GM18499 (cell line): ENCODE data around the gene PLVAP.

Experiments used
- ATAC-seq: cut with Tn5 transposase; IDR thresholded peaks from one replicate; pipeline ENCODE4 v1.9.1; 2021; ENCODE audit warnings: moderate number of reproducible peaks; ENCODE audit not compliant: insufficient read depth, unreplicated experiment

The PLVAP gene

DNA sequence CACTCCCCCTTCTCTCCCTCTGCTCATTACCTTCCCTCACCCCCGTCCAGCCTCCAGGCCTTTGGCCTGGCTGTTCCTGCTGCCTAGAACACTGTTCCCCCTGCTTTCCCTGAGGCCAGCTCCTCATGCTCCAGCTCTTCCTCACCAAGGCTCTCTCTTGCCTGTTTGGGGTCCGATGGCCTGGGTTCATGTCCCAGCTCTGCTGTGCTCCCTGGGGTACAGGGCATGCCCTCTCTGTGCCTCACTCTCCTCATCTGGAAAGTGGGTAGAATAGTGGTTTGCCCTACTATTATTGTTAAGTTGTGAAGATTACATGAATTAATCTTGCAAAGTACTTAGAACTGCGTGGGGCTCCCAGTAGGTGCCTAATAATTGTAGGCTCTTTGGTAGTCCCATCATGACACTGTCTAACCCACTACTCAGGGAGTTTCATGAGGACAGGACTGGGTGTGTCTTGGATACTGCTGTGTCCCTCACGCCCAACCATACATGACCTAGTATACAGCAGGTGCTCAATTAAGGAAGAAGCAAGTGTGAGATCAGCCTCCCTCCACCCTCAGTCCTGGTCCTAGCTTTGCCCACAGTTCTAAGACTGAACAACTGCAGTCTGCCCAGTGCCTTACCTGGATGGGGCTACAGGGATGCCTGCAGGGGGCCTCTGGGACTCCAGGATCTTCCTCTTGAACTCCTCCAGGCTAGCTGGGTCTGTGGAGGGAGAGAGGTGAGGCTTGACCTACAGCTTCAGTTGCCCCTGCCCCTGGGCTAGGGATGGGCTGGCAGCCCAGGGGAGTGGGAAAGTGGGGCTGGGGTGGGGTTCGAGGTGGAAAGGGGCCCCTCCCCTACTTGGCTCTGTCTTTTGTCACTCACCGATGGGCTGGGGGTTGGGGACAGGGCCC, 17.0 kb downstream of the PLVAP start:
- ATAC-seq = no peak

DNA sequence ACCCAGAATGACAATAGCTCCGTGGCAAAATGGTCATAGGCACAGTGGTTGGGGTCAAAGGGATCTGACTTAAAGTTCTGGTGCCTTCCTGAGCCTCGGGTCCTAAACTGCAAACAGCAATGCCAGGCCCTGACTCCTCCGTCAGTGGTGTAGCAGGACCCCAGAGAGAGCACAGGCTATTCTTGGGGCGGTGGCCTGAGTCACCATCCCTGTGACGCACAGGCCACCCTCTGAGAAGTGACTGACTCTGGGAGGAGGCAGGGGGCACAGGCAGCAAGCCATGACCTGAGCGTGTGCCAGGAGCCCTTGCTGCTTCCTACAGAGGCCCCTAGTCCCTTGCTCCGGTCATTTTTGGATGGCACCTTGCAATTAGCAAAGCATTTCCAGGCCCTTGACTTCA, 18.7 kb downstream of the PLVAP start:
- ATAC-seq = no peak

- ATAC-seq = no peak
Observed at GRCh38 chr19:17357724-17358123, 19.4 kb downstream of the PLVAP start.

DNA sequence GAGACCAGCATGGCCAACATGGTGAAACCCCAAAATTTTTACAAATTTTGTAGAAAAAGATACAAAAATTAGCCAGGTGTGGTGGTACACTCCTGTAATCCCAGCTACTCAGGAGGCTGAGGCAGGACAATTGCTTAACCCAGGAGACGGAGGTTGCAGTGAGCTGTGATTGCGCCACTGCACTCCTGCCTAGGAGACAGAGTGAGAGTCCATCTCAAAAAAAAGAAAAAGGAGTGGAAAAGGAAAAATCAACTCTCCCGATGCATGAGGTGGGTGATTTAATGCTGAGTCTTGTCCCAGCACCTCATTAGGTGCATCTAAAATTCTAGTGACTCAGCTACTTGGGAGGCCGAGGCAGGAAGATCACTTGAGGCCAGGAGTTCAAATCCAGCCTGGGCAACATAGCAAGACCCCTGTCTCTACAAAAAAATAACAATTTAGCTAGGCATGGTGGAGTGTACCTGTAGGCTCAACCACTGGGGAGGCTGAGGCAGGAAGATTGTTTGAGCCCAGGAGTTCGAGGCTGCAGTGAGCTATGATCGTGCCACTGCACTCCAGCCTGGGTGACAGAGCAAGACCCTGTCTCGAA, 20.0 kb downstream of the PLVAP start:
- no peak for ATAC-seq

- ATAC-seq = no peak
Observed at GRCh38 chr19:17353386-17353785, 23.8 kb downstream of the PLVAP start.

DNA sequence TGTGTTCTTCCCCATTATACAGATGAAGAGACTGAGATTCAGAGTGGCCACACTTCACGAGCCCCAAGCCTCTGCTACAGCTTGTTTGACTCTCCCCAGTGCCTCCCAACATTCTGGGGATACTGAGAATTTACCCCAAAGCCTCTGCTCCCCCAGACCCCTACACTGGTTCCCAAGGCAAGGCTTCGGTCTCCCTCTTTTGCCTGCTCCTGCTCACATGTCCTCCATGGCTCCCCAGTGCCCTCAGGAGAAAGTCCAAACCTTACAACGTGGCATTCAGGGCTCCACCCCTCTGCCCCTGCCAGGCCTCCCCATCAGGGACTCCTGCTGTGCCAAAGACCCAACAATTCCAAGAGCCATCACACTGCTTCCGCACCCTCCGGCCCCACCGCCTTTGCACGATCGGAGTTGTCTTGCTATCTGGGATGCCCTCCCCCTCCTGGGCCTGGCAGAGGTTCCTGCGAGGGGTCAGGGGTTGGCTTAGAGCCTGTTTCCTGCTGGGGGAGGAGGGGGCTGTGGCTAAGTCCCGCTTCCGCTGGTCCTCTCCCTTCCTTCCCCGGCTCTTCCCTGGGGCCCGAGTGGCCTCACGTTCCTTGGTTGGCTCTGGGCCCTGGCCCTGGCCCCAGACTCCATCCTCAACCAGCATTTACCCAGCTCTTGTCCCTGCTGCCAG, 24.4 kb downstream of the PLVAP start:
- no peak for ATAC-seq

DNA sequence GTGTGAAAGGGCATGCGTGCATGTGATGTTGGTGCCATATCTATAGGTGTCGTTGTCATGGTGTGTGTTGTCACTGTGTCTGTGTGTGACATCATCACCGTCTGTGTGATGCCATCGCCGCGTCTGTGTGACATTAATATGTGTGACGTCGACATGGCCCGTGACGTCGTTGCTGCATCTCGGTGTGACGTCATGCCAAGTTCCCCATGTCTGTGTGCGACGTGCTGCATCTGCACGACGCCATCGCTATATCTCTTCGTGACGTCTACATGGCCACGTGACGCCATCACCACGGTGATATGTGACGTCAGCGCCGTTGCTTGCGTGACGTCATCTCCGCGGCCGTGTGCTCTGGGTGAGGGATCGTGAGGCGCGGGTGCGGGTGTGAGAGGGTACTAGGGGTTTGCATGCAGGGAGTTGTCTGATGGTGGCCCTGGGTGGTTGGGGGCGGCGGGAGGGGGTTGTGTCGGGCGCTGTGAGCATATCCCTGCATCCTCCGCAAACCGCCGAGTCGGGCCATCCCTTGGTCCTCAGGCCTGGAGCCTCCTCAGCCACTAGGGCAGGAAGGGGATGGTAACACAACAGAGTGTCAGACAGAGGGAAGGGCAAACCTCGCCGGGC, 25.2 kb downstream of the PLVAP start:
- no peak for ATAC-seq

DNA sequence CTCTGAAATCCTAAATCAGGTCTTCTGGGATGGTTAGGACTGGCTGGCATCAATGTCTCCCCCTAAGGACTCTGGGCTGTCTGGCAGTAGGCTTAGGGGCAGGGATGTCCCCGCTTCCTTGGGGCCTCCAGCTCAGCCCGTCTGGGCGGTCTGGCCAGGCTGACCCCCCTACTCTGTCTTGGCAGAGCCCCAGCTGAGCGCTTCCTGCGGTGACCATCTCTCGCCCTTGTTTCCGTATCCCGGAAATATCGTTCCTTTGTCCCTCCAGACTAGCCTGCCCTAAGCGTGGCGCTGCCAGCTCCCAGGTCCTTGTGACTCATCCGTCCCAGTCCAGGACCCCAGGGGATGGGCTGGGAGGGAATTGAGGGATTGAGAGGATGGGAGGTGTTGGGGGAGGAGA, 28.4 kb downstream of the PLVAP start:
- no peak for ATAC-seq

GRCh38 chr19:17347877-17348276, 29.3 kb downstream of the PLVAP start:
- no peak for ATAC-seq

- no peak for ATAC-seq
Observed at GRCh38 chr19:17347361-17347760, 29.8 kb downstream of the PLVAP start.

GRCh38 chr19:17346109-17346671, 31.0 kb downstream of the PLVAP start:
- ATAC-seq = no peak

- ATAC-seq = no peak
Observed at GRCh38 chr19:17341845-17342244, 35.3 kb downstream of the PLVAP start.

GRCh38 chr19:17341386-17341785, 35.8 kb downstream of the PLVAP start:
- no peak for ATAC-seq

DNA sequence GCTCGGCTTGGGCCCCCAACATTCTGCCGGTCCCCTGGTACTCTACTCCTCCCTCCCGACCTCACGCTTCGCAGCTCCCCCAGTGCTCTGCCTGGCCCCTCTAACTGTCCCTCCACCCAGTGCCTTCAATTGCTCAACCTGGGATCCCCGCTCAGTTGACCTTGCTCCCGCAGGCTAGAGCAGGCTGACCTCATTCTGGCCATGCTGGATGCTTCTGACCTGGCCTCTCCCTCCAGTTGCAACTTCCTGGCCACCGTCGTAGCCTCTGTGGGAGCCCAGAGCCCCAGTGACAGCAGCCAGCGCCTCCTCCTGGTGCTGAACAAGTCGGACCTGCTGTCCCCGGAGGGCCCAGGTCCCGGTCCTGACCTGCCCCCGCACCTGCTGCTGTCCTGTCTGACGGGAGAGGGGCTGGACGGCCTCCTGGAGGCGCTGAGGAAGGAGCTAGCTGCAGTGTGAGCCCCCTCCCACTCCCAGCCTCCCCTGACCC, 36.2 kb downstream of the PLVAP start:
- ATAC-seq = no peak

DNA sequence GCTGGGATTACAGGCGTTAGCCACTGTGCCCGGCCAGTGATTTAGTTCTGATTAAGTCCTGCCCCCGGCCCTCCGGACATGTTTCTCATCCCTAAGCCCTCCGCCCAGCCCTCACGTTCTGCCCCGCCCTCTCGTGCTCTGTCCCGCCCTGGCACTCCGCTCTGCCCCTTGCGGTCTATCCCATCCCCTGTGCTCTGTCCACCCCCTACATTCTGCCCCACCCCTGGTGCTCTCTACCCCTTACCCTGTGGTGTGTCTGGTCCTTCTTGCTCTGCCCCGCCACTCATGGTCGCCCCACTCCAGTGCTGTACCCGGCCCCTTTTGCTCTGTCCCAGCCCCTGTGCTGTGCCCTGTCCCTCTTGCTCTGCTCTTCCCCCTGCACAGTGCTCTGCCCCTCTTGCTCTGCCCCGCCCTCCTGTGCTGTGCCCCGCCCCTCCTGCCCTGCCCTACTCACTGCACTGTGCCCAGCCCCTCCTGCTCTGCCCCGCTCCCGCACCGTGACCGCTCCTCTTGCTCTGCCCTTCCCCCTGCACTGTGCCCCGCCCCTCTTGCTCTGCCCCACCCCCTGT, 36.8 kb downstream of the PLVAP start:
- ATAC-seq = no peak

- no peak for ATAC-seq
Observed at GRCh38 chr19:17339088-17339741, 37.9 kb downstream of the PLVAP start.

GRCh38 chr19:17338433-17339078, 38.6 kb downstream of the PLVAP start:
- no peak for ATAC-seq

DNA sequence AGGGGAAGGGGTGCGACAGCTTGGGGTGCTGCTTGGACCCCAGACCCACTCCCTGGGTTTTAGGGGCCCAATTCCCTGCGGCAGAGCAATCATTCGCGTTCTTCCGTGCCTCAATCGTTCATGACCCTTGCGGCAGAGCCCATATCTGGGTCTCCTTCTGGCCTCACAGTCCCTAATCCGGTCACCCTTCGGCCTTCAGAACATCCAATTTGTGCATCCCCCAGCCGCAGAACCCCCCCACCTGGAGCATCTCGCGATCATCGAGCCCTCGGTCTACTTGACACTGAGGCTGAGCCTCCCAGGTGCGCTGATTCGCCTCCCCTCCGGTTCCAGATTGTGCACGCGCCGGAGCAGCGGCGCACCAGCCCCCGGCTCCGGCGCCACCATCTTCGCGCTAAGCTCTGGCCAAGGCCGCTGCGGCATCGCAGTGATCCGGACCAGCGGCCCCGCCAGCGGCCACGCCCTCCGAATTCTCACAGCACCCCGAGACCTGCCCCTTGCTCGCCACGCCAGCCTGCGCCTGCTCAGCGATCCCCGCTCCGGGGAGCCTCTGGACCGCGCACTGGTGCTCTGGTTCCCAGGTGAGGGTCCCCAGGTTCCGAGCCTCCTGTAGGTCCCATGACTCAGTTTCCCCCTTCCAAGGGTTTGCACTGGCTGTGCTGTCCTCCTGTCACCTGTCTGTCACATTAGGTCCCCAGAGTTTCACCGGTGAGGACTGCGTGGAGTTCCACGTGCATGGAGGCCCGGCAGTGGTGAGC, 39.3 kb downstream of the PLVAP start:
- ATAC-seq = no peak
